Adrenal gland (tissue), 12 donors: Measurements from ENCODE around the gene MUC13. TPM values are rescaled to one million over a fixed set of nuclear protein-coding genes. Genes with fewer than 3 reads are reported as not detected.
A peak's percentile ranks its signal among the peaks of the same experiment; 100 is the strongest.

ENCODE experiments used
- DNase-seq, 7 donors: peaks; one replicate each; pipeline ENCODE4 v3.0.0-alpha.2; 2019 to 2020
- H3K27ac ChIP-seq, 5 donors: fragments of 200-600 bp; sonication (generic) in 4 of 5; 1 replicate in 3 of 5; 2 replicates in 2 of 5; pipeline versions ENCODE4 v1.5.1 to v1.8.0; 2016 to 2020; ENCODE audit warnings: mild to moderate bottlenecking in 1 of 5
- H3K27me3 ChIP-seq: fragments of 200-600 bp; 2 replicates; pipeline ENCODE4 v1.8.0; 2021
- H3K36me3 ChIP-seq, 2 donors: fragments of 200-600 bp; replicated peaks in 1 of 2; 1 replicate in 1 of 2; 2 replicates in 1 of 2; pipeline versions ENCODE4 v1.5.1 to v1.8.0; 2018 to 2022
- H3K4me1 ChIP-seq, 2 donors: fragments of 200-600 bp; replicated peaks in 1 of 2; 1 replicate in 1 of 2; 2 replicates in 1 of 2; pipeline versions ENCODE4 v1.5.1 to v1.8.0; 2018 to 2021
- H3K4me3 ChIP-seq, 4 donors: fragments of 200-600 bp; sonication (generic) in 3 of 4; one replicate each; pipeline ENCODE4 v1.5.1; 2016 to 2018
- H3K9me3 ChIP-seq, 3 donors: fragments of 200-600 bp; sonication (generic) in 1 of 3; replicated peaks in 1 of 3; 1 replicate in 2 of 3; 2 replicates in 1 of 3; pipeline versions ENCODE4 v1.5.1 to v1.8.0; 2016 to 2021
- CTCF ChIP-seq, 6 experiments: fragments of 450-650 bp in 4 of 6; fragments of 200-600 bp in 2 of 6; sonication (generic) in 1 of 6; IDR thresholded peaks; 1 replicate in 5 of 6; 2 replicates in 1 of 6; pipeline versions ENCODE4 v1.5.1 to v1.8.0; 2016 to 2021; ENCODE audit warnings: antibody characterized with exemption in 6 of 6, mild to moderate bottlenecking in 2 of 6, moderate library complexity in 1 of 6
- POLR2A ChIP-seq, 2 donors: fragments of 450-650 bp; IDR thresholded peaks; one replicate each; pipeline ENCODE4 v1.6.1; 2017; ENCODE audit warnings: antibody characterized with exemption in 2 of 2, mild to moderate bottlenecking in 2 of 2, moderate library complexity in 1 of 2
- WGBS, 4 donors: extraction: QIAGEN DNeasy Blood & Tissue Kit in 2 of 4; methylation state at CpG; one replicate each; pipeline versions ENCODE4 v1.1.5 to v1.1.7; 2013 to 2017; 5-methylcytosine and 5-hydroxymethylcytosine counted together
- intact Hi-C, 2 donors: fragments of 100-400 bp; cut with DNase I; formaldehyde crosslinking; loops; one replicate each; pipeline versions ENCODE4 v1.14.1 to v1.15.0; 2022 to 2023
- polyA plus RNA-seq, 3 donors: library from polyadenylated mRNA; stranded (reverse); fragments of 200-250 nt in 2 of 3; fragments of 350-450 nt in 1 of 3; fragmentation: Illumina TruSeq in 1 of 3; extraction: RNeasy Lipid Tissue Mini Kit (QIAGEN cat#74804) in 1 of 3; gene quantifications; one replicate each; pipeline ENCODE4 v1.2.3, GENCODE V29; 2013 to 2014
- total RNA-seq, 9 donors: library from RNA; depleted of rRNA in 4 of 9; stranded (reverse); fragments of >200 nt in 4 of 9; fragments of 120-200 nt in 1 of 9; fragmentation: NEBNext Ultra II Directional in 1 of 9; extraction: Animal tissue kit (Norgen Biotek cat#: 25700) in 1 of 9; gene quantifications; one replicate each; pipeline versions ENCODE4 v1.1.0 to v1.2.4, GENCODE V29; 2013 to 2023
- donor health status: healthy with polysubstance abuse.
- donor health status: Bipolar disorder and iron deficiency.
- donor health status: DM: yes; HTN: yes; CAD: no.
- donor health status: DM: no; HTN: no; CAD: no.
- donor health status: DM: no; HTN: no; CAD: no.
- donor health status: DM: yes; HTN: yes; CAD: no.

MUC13 gene
- total and polyA plus RNA-seq, 12 donors: 0.06 to 2.6 (median 0.11) TPM; not detected in 5

- H3K27ac ChIP-seq: no peak overlapping the region
- peaks cover 0 to 29% of the 10 kb centered on the region in 2 donors for H3K36me3 ChIP-seq
- H3K9me3 ChIP-seq: no peaks in the 10 kb centered on the region
- DNase-seq: no peak
- WGBS, 4 donors: 92 to 96% (median 94%) methylated on average over 16 to 18 of the region's 18 CpGs
- H3K27me3 ChIP-seq: no peaks in the 10 kb centered on the region
- TF ChIP-seq POLR2A (IDR thresholded peaks at IDR 0.05): no peak
- TF ChIP-seq CTCF (IDR thresholded peaks at IDR 0.05): no peak
- intact Hi-C loops: no loop called here
- H3K4me3 ChIP-seq: no peak overlapping the region
- peaks cover 0 to 4% of the 10 kb centered on the region in 2 donors for H3K4me1 ChIP-seq
Observed at GRCh38 chr3:124969963-124970722, 35.6 kb upstream of the MUC13 start.

- H3K9me3 ChIP-seq: no peaks in the 10 kb centered on the region
- H3K4me3 ChIP-seq: no peak overlapping the region
- TF ChIP-seq POLR2A (IDR thresholded peaks at IDR 0.05) (no peak), CTCF (IDR thresholded peaks at IDR 0.05) (no peak)
- DNase-seq: no peak
- no peak overlapping the region for H3K27ac ChIP-seq
- H3K4me1 ChIP-seq: peaks cover 0 to 4% of the 10 kb centered on the region in 2 donors
- no peaks in the 10 kb centered on the region for H3K27me3 ChIP-seq
- intact Hi-C loops: no loop called here
- H3K36me3 ChIP-seq: peaks cover 0 to 29% of the 10 kb centered on the region in 2 donors
- WGBS, 4 donors: 74 to 89% (median 79%) methylated on average over 8 of the region's 8 CpGs
Observed at GRCh38 chr3:124969190-124969589, 34.6 kb upstream of the MUC13 start.

GRCh38 chr3:124967964-124968363 lies 33.4 kb upstream of the MUC13 start:
- no peak overlapping the region for H3K4me3 ChIP-seq
- H3K4me1 ChIP-seq: peaks cover 0 to 4% of the 10 kb centered on the region in 2 donors
- WGBS, 4 donors: 91 to 96% (median 93%) methylated on average over 3 to 10 of the region's 10 CpGs
- peak overlapping the region in 3 of 5 donors; percentile 13 to 47 (median 37) for H3K27ac ChIP-seq
- intact Hi-C loops: no loop called here
- no peaks in the 10 kb centered on the region for H3K9me3 ChIP-seq
- no peaks in the 10 kb centered on the region for H3K27me3 ChIP-seq
- peaks cover 0 to 25% of the 10 kb centered on the region in 2 donors for H3K36me3 ChIP-seq
- TF ChIP-seq CTCF (IDR thresholded peaks at IDR 0.05) (no peak), POLR2A (IDR thresholded peaks at IDR 0.05) (no peak)
- DNase-seq: no peak

- Histone ChIP-seq H3K27me3 (no peaks in the 10 kb centered on the region), H3K27ac (peak overlapping the region in 2 of 5 donors; percentile 47 to 59), H3K4me3 (no peak overlapping the region), H3K36me3 (peaks cover 0 to 16% of the 10 kb centered on the region in 2 donors), H3K4me1 (peaks cover 0 to 4% of the 10 kb centered on the region in 2 donors), H3K9me3 (no peaks in the 10 kb centered on the region)
- 72 to 79% (median 76%) methylated on average over 7 of the region's 7 CpGs for WGBS, 4 donors
- TF ChIP-seq CTCF (IDR thresholded peaks at IDR 0.05) (no peak), POLR2A (IDR thresholded peaks at IDR 0.05) (no peak)
- peak in 3 of 7 donors; percentile 37 to 46 (median 45) for DNase-seq
- intact Hi-C loops: no loop called here
Observed at GRCh38 chr3:124966521-124967445, 32.2 kb upstream of the MUC13 start.
